ENCODE data around the gene SGPP2.
"Not testable (repeated sequence)": the region's sequence is repeated elsewhere in the genome, so short reads cannot be mapped to it uniquely, and the experiment has no call there.

SGPP2 gene

DNA sequence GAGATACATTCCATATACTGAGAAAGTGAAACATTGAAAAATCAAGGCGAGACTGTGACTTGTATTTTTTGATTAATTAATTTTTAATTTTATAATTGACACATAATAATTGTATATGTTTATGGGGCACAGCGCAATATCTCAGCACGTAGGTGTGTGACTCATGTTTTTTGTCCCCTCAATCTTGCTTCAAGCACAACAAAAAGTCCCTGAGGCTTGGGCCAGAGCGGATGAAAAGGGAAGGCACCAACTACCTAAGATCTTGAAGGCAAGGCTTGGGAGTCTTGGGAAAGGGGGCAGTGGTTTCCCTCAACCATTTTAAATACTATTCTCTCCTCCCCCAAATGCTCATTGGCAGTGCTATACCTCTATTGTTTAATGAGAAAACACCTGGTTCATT is 9.9 kb downstream of the SGPP2 start:
- Histone ChIP-seq H3K27me3 (no peaks in the 10 kb centered on the region), H3K4me3 (no peak overlapping the region), H3K4me2 (peak overlapping the region in 3 of 11 experiments; percentile 3 to 32 (median 5); a peak in 2 of 22 replicates), H3K4me1 (peaks cover 0 to 14% (median 0%) of the 10 kb centered on the region in 10 experiments; a peak in 7 of 20 replicates), H4K20me1 (no peaks in the 10 kb centered on the region), H3K9ac (no peak overlapping the region), H3K27ac (no peak overlapping the region), H3K9me3 (replicated peaks in 1 of 11) (peaks cover 0 to 23% (median 0%) of the 10 kb centered on the region in 11 experiments; a peak in 2 of 22 replicates), H3K36me3 (no peaks in the 10 kb centered on the region)
- no peak for TF ChIP-seq Cebpa-rat (IDR thresholded peaks at IDR 0.05)

- H3K27ac ChIP-seq, H3K9ac ChIP-seq, H3K27me3 ChIP-seq, H4K20me1 ChIP-seq, H3K4me2 ChIP-seq, H3K4me3 ChIP-seq, H3K36me3 ChIP-seq: not testable (repeated sequence)
- peaks cover 0 to 11% (median 0%) of the 10 kb centered on the region in 11 experiments; a peak in 1 of 22 replicates for H3K9me3 ChIP-seq (replicated peaks in 1 of 11)
- H3K4me1 ChIP-seq = peaks cover 0 to 14% (median 0%) of the 10 kb centered on the region in 10 experiments; a peak in 7 of 20 replicates
Measured at GRCh38 chr2:222435400-222436039, 11.2 kb downstream of the SGPP2 start.

DNA sequence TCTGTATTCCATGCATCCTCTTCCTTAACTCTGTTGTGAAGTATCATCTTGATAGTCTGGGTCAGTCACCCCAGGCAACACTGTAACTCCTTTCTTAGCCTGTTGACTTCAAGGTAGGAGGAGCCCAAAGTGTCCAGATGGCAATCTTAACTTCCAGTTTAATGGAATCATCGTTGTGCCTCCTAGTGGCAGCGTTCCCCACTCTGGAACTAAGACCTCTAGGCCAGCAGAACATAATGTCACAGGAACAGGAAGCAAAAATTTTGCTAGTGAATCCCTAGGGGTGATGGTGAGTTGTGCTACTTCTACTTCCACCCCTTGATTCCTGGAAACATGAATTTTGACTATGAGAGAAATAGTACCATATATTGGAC is 11.7 kb downstream of the SGPP2 start:
- no peaks in the 10 kb centered on the region for H3K27me3 ChIP-seq
- no peak overlapping the region for H3K4me2 ChIP-seq
- no peak overlapping the region for H3K4me3 ChIP-seq
- peaks cover 0 to 17% (median 0%) of the 10 kb centered on the region in 10 experiments; a peak in 7 of 20 replicates for H3K4me1 ChIP-seq
- H4K20me1 ChIP-seq = no peaks in the 10 kb centered on the region
- no peak overlapping the region for H3K27ac ChIP-seq
- peaks cover 0 to 10% (median 0%) of the 10 kb centered on the region in 11 experiments; a peak in 1 of 22 replicates for H3K9me3 ChIP-seq (replicated peaks in 1 of 11)
- no peak for TF ChIP-seq Cebpa-rat (IDR thresholded peaks at IDR 0.05)
- H3K9ac ChIP-seq = no peak overlapping the region
- H3K36me3 ChIP-seq = no peaks in the 10 kb centered on the region

DNA sequence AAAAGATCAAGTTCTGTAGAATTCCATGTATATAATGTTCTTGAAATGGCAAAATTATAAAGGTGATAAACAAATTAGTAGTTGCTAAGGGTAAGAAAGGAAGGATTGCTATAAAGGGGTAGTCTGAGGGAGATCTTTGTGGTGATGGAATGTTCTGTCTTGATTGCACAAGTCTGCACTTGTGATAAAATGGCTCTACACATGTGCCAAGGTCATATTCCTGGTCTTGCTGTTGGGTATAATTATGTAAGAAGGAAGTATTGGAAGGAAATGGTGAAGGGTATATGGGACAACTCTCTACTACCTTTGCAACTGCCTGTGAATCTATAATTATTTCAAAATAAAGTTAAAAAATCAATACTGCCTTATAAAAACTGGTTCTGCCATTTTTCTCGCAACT is 15.3 kb downstream of the SGPP2 start:
- Histone ChIP-seq H3K4me1 (peaks cover 0 to 5% (median 0%) of the 10 kb centered on the region in 10 experiments; a peak in 1 of 20 replicates), H3K27ac (no peak overlapping the region), H3K36me3 (no peaks in the 10 kb centered on the region), H3K27me3 (no peaks in the 10 kb centered on the region), H3K4me2 (no peak overlapping the region), H3K9ac (no peak overlapping the region), H3K9me3 (replicated peaks in 1 of 11) (peaks cover 0 to 10% (median 0%) of the 10 kb centered on the region in 11 experiments; a peak in 1 of 22 replicates), H4K20me1 (no peaks in the 10 kb centered on the region), H3K4me3 (no peak overlapping the region)
- no peak for TF ChIP-seq Cebpa-rat (IDR thresholded peaks at IDR 0.05)

GRCh38 chr2:222440673-222441422 is 16.5 kb downstream of the SGPP2 start:
- H3K27ac ChIP-seq = no peak overlapping the region
- TF ChIP-seq Cebpa-rat (IDR thresholded peaks at IDR 0.05) = no peak
- 0 out of 22 replicates have a peak overlapping the region, but pooled peaks of 1 of the 11 experiments have one; percentile 29 for H3K4me2 ChIP-seq
- H3K9me3 ChIP-seq (replicated peaks in 1 of 11) = peaks cover 0 to 10% (median 0%) of the 10 kb centered on the region in 11 experiments; a peak in 1 of 22 replicates
- H3K4me3 ChIP-seq = no peak overlapping the region
- no peaks in the 10 kb centered on the region for H3K36me3 ChIP-seq
- no peaks in the 10 kb centered on the region for H3K27me3 ChIP-seq
- peaks cover 0 to 5% (median 0%) of the 10 kb centered on the region in 10 experiments; a peak in 1 of 20 replicates for H3K4me1 ChIP-seq
- H3K9ac ChIP-seq = no peak overlapping the region
- no peaks in the 10 kb centered on the region for H4K20me1 ChIP-seq

- Histone ChIP-seq H3K4me2 (no peak overlapping the region), H3K9me3 (replicated peaks in 1 of 11) (no peaks in the 10 kb centered on the region), H3K36me3 (no peaks in the 10 kb centered on the region), H3K9ac (no peak overlapping the region), H3K27me3 (no peaks in the 10 kb centered on the region), H4K20me1 (no peaks in the 10 kb centered on the region), H3K4me3 (no peak overlapping the region), H3K4me1 (peaks cover 0 to 14% (median 2%) of the 10 kb centered on the region in 10 experiments; a peak in 9 of 20 replicates), H3K27ac (no peak overlapping the region)
- TF ChIP-seq Cebpa-rat (IDR thresholded peaks at IDR 0.05) = no peak
Measured at GRCh38 chr2:222442665-222443064, 18.3 kb downstream of the SGPP2 start.

GRCh38 chr2:222445227-222445626 is 20.9 kb downstream of the SGPP2 start:
- Histone ChIP-seq H3K27me3 (no peaks in the 10 kb centered on the region), H3K36me3 (no peaks in the 10 kb centered on the region), H3K4me1 (peaks cover 0 to 36% (median 17%) of the 10 kb centered on the region in 10 experiments; a peak in 12 of 20 replicates), H3K9me3 (replicated peaks in 1 of 11) (no peaks in the 10 kb centered on the region), H3K4me3 (no peak overlapping the region), H3K9ac (no peak overlapping the region), H3K27ac (no peak overlapping the region), H4K20me1 (no peaks in the 10 kb centered on the region), H3K4me2 (no peak overlapping the region)
- no peak for TF ChIP-seq Cebpa-rat (IDR thresholded peaks at IDR 0.05)

DNA sequence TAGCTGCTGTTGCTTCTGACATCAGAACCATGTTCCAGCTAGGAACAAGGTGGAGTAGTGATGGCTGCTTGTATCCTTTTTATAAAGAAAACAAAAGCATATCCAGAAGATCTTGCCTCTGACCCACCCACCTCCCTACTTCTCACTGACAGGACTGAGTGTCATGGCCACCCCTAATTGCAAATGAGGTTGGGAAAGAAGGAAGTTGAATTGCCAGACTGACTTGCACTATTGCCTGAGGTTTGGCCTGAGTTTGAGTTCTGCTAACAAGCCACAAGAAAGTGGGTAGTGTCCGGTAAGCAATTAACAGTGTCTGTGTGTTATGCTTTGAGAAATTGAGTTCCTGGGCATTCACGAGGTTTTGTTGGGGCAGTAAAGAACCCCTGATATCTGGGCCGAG is 22.8 kb downstream of the SGPP2 start:
- Histone ChIP-seq H3K4me3 (no peak overlapping the region), H3K36me3 (no peaks in the 10 kb centered on the region), H4K20me1 (no peaks in the 10 kb centered on the region), H3K27me3 (no peaks in the 10 kb centered on the region), H3K4me1 (peaks cover 0 to 32% (median 17%) of the 10 kb centered on the region in 10 experiments; a peak in 12 of 20 replicates), H3K27ac (peak overlapping the region in 6 of 11 experiments; percentile 6 to 50 (median 19); a peak in 5 of 22 replicates), H3K9ac (no peak overlapping the region), H3K4me2 (peak overlapping the region in 5 of 11 experiments; percentile 26 to 66 (median 64); a peak in 6 of 22 replicates), H3K9me3 (replicated peaks in 1 of 11) (no peaks in the 10 kb centered on the region)
- peak in 3 of 11 experiments; percentile 12 to 39 (median 25); a peak in 2 of 22 replicates for TF ChIP-seq Cebpa-rat (IDR thresholded peaks at IDR 0.05)

DNA sequence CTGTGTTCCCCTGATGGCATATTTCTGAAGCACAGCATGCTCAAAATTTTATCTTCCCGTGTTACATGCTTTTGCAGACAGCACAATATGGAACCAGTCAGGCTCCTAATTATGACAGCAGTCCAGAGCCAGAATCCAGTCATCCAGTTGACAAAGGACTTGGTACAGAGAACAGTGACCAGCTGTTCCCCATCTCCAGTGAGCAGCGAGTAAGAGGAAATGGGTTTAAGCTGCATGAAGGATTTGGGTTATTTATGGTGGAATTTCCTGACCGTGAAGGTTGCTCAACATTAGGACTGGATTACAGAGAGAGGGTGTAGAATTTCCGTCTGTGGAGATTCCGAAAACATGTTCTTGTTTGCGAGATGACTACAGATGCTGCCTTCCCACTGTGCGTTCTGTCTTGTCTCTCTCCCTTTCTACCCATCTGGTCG is 24.4 kb downstream of the SGPP2 start:
- Histone ChIP-seq H3K27me3 (no peaks in the 10 kb centered on the region), H3K9me3 (replicated peaks in 1 of 11) (no peaks in the 10 kb centered on the region), H3K27ac (peak overlapping the region in 4 of 11 experiments; percentile 15 to 34 (median 30); a peak in 5 of 22 replicates), H4K20me1 (no peaks in the 10 kb centered on the region), H3K36me3 (no peaks in the 10 kb centered on the region), H3K9ac (no peak overlapping the region), H3K4me3 (no peak overlapping the region), H3K4me1 (peaks cover 0 to 32% (median 17%) of the 10 kb centered on the region in 10 experiments; a peak in 12 of 20 replicates), H3K4me2 (peak overlapping the region in 8 of 11 experiments; percentile 3 to 66 (median 54); a peak in 13 of 22 replicates)
- peak in 3 of 11 experiments; percentile 18 to 53 (median 29); a peak in 2 of 22 replicates for TF ChIP-seq Cebpa-rat (IDR thresholded peaks at IDR 0.05)

All from BLaER1 treated with 17β-estradiol and CSF1 and Interleukin-3, amounts not matched to agents 10 nM and 100 nM (cell line).